Gastrocnemius medialis (tissue), 4 donors: ENCODE data around the gene TMEM8B.
A peak's percentile ranks its signal among the peaks of the same experiment; 100 is the strongest.

Experiments
- CTCF ChIP-seq, 5 experiments: fragments of 450-650 bp in 3 of 5; fragments of 200-600 bp in 2 of 5; sonication (generic) in 2 of 5; IDR thresholded peaks in 4 of 5; conservative IDR thresholded peaks in 1 of 5; 1 replicate in 4 of 5; 2 replicates in 1 of 5; pipeline ENCODE4 v1.5.1; 2016 to 2019; ENCODE audit warnings: antibody characterized with exemption in 5 of 5, mild to moderate bottlenecking in 3 of 5, moderate library complexity in 3 of 5
- POLR2A ChIP-seq, 2 donors: fragments of 450-650 bp; IDR thresholded peaks; one replicate each; pipeline ENCODE4 v1.6.1; 2017; ENCODE audit warnings: antibody characterized with exemption in 2 of 2, mild to moderate bottlenecking in 2 of 2, moderate library complexity in 2 of 2

- TF ChIP-seq POLR2A (IDR thresholded peaks at IDR 0.05) (no peak), CTCF (IDR thresholded peaks at IDR 0.05 in 4 of 5, conservative IDR thresholded peaks at IDR 0.05 in 1 of 5) (peak in 2 of 5 experiments; percentile 27 to 30)
Observed at GRCh38 chr9:35813434-35814105, 15.5 kb upstream of the TMEM8B start.
